ENCODE results near the gene KRTAP10-12.

DNA sequence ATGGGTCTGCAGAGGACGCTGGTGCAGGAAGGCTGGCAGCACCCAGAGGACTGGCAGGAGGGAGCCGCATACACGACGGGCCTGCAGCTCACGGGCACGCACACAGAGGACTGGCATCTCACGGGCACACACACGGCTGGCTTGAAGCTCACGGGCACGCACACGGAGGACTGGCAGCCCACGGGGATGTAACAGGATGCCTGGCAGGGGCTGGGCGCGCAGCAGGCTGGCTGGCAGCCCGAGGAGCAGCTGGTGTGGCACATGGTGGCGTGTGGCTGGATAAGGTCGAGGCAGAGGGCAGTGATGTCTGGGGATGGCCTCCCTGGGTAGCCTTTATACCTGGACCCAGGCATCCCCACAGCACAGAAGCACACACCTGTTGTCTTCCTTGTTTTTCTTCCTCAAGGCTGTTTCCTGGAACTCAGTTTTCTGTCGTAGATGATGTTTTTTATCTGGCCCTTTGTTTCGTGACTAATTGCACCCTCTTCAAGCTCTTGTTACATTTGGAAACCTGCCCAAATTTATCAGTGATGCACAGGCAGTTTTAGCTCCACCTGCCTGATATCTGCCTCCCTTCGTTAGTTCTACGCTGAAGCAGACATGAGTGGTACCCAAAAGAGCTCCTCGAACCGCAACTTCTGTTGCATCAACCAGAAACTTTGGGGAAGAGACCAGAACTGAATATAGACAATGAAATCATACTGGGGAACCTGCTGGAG lies 15.0 kb upstream of the KRTAP10-12 start, which contains the start of gene KRTAP12-1:
- TF ChIP-seq POLR2A (IDR thresholded peaks at IDR 0.05) = no peak
- TF ChIP-seq, protein P1, sequence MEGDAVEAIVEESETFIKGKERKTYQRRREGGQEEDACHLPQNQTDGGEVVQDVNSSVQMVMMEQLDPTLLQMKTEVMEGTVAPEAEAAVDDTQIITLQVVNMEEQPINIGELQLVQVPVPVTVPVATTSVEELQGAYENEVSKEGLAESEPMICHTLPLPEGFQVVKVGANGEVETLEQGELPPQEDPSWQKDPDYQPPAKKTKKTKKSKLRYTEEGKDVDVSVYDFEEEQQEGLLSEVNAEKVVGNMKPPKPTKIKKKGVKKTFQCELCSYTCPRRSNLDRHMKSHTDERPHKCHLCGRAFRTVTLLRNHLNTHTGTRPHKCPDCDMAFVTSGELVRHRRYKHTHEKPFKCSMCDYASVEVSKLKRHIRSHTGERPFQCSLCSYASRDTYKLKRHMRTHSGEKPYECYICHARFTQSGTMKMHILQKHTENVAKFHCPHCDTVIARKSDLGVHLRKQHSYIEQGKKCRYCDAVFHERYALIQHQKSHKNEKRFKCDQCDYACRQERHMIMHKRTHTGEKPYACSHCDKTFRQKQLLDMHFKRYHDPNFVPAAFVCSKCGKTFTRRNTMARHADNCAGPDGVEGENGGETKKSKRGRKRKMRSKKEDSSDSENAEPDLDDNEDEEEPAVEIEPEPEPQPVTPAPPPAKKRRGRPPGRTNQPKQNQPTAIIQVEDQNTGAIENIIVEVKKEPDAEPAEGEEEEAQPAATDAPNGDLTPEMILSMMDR (IDR thresholded peaks at IDR 0.05) = no peak

Measured in testis (tissue), 2 donors.